ENCODE results near the gene SSC5D. TPM values are rescaled to one million over a fixed set of nuclear protein-coding genes. Genes with fewer than 3 reads are reported as not detected.

Gene SSC5D
- total RNA-seq, 2 experiments from 2014 or later, result 0.42 to 1.3 TPM

GRCh38 chr19:55552206-55552605 lies 64.0 kb downstream of the SSC5D start:
- Histone ChIP-seq H3K36me3 (ENCODE audit: insufficient read depth, low read length) (no peaks in the 10 kb centered on the region), H3K4me1 (ENCODE audit: insufficient read depth, low read length) (no peaks in the 10 kb centered on the region), H3K27ac (ENCODE audit: low read depth in 1 of 2, low read length in 2 of 2) (no peak overlapping the region), H3K9me3 (ENCODE audit: control insufficient read depth in 1 of 2, insufficient read depth in 1 of 2, low read length in 2 of 2) (peaks cover 0 to 3% of the 10 kb centered on the region in 2 experiments), H3K27me3 (ENCODE audit: control insufficient read depth in 1 of 2, insufficient read depth in 2 of 2, low read length in 2 of 2) (peaks cover 5 to 6% of the 10 kb centered on the region in 2 experiments), H3K4me3 (ENCODE audit: low read length) (no peak overlapping the region)
- no peaks in the 10 kb centered on the region for H3K36me3 Mint-ChIP-seq (ENCODE audit: low read depth)
- intact Hi-C loops (cut with DNase I, micrococcal nuclease), result no loop called here
- TF ChIP-seq, protein P1, sequence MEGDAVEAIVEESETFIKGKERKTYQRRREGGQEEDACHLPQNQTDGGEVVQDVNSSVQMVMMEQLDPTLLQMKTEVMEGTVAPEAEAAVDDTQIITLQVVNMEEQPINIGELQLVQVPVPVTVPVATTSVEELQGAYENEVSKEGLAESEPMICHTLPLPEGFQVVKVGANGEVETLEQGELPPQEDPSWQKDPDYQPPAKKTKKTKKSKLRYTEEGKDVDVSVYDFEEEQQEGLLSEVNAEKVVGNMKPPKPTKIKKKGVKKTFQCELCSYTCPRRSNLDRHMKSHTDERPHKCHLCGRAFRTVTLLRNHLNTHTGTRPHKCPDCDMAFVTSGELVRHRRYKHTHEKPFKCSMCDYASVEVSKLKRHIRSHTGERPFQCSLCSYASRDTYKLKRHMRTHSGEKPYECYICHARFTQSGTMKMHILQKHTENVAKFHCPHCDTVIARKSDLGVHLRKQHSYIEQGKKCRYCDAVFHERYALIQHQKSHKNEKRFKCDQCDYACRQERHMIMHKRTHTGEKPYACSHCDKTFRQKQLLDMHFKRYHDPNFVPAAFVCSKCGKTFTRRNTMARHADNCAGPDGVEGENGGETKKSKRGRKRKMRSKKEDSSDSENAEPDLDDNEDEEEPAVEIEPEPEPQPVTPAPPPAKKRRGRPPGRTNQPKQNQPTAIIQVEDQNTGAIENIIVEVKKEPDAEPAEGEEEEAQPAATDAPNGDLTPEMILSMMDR (IDR thresholded peaks at IDR 0.05), result no peak
- H3K4me1 Mint-ChIP-seq (ENCODE audit: low read depth), result no peaks in the 10 kb centered on the region
- ChIA-PET CTCF (no interaction called here), POLR2A (no interaction called here)
- no peak overlapping the region for H3K27ac Mint-ChIP-seq
- ATAC-seq (ENCODE audit: poor library complexity) (no peak), DNase-seq (no peak)
- no peak overlapping the region for H3K4me3 Mint-ChIP-seq
- no peaks in the 10 kb centered on the region for H3K9me3 Mint-ChIP-seq
- peaks cover 21% of the 10 kb centered on the region for H3K27me3 Mint-ChIP-seq

GRCh38 chr19:55552620-55553019 lies 64.4 kb downstream of the SSC5D start:
- H3K27ac Mint-ChIP-seq, result no peak overlapping the region

DNA sequence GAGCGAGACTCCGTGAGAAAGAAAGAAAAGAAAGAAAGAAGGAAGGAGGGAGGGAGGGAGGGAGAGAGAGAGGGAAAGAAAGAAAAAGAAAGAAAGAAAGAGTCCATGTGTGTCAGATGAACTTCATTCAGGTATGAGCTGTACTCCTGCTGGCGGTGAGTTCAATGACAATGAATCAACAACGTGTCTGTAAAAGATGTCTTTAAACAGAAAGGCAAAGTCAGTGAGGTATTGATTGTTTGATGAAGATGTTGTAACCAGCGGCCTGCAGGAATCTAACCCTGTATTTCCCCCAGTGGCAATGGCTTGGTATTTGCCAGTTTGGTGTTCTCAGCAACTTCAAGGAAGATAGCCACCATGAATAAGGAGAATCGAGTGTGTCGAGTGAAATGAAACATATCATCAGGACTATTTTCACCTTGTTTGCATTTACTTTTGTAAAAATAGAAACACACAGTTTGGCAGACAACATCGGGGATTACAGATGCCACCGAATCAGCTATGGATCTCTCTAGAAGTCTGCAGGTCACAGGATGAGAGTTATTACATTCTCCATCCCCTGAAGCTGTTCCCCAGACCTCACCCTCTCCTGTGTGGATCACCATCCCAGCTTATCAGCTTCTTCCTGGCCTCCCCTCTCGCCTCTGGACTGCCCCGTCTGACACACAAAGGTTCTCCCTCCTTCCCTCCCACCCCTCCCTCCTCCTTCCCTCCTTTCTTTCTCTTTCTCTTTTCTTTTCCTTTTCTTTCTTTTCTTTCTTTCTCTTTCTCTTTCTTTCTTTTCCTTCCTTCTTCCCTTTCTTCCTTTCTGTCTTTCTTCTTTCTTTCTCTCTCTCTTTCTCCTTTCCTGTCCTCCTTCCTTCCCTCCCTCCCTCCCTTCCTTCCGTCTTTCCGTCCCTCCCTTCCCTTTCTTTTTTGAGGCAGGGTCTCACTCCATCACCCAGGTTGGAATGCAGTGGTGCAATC lies 65.3 kb downstream of the SSC5D start:
- H3K36me3 ChIP-seq (ENCODE audit: insufficient read depth, low read length), result no peaks in the 10 kb centered on the region
- no peaks in the 10 kb centered on the region for H3K4me1 ChIP-seq (ENCODE audit: insufficient read depth, low read length)
- TF ChIP-seq, protein P1 (IDR thresholded peaks at IDR 0.05), result no peak
- ATAC-seq (ENCODE audit: poor library complexity), result no peak
- ChIA-PET CTCF (no interaction called here), POLR2A (no interaction called here)
- Mint-ChIP-seq H3K4me3 (no peak overlapping the region), H3K4me1 (ENCODE audit: low read depth) (no peaks in the 10 kb centered on the region), H3K27ac (no peak overlapping the region), H3K27me3 (peaks cover 11% of the 10 kb centered on the region), H3K36me3 (ENCODE audit: low read depth) (no peaks in the 10 kb centered on the region), H3K9me3 (no peaks in the 10 kb centered on the region)
- DNase-seq, result no peak
- no peaks in the 10 kb centered on the region for H3K9me3 ChIP-seq (ENCODE audit: control insufficient read depth in 1 of 2, insufficient read depth in 1 of 2, low read length in 2 of 2)
- H3K4me3 ChIP-seq (ENCODE audit: low read length), result no peak overlapping the region
- H3K27me3 ChIP-seq (ENCODE audit: control insufficient read depth in 1 of 2, insufficient read depth in 2 of 2, low read length in 2 of 2), result peaks cover 3 to 6% of the 10 kb centered on the region in 2 experiments
- H3K27ac ChIP-seq (ENCODE audit: low read depth in 1 of 2, low read length in 2 of 2), result no peak overlapping the region
- intact Hi-C loops (cut with DNase I, micrococcal nuclease), result no loop called here

More at GRCh38 chr19:55552620-55553019, 64.4 kb downstream of the SSC5D start:
- intact Hi-C loops (cut with DNase I, micrococcal nuclease), result no loop called here
- ChIA-PET POLR2A (no interaction called here), CTCF (no interaction called here)
- H3K4me3 ChIP-seq (ENCODE audit: low read length), result no peak overlapping the region
- H3K9me3 Mint-ChIP-seq, result no peaks in the 10 kb centered on the region
- H3K27ac ChIP-seq (ENCODE audit: low read depth in 1 of 2, low read length in 2 of 2), result no peak overlapping the region
- H3K27me3 ChIP-seq (ENCODE audit: control insufficient read depth in 1 of 2, insufficient read depth in 2 of 2, low read length in 2 of 2), result peaks cover 3 to 6% of the 10 kb centered on the region in 2 experiments
- no peak for DNase-seq
- H3K4me3 Mint-ChIP-seq, result no peak overlapping the region
- no peaks in the 10 kb centered on the region for H3K4me1 ChIP-seq (ENCODE audit: insufficient read depth, low read length)
- H3K4me1 Mint-ChIP-seq (ENCODE audit: low read depth), result no peaks in the 10 kb centered on the region
- ATAC-seq (ENCODE audit: poor library complexity), result no peak
- no peaks in the 10 kb centered on the region for H3K36me3 ChIP-seq (ENCODE audit: insufficient read depth, low read length)
- no peaks in the 10 kb centered on the region for H3K9me3 ChIP-seq (ENCODE audit: control insufficient read depth in 1 of 2, insufficient read depth in 1 of 2, low read length in 2 of 2)
- peaks cover 17% of the 10 kb centered on the region for H3K27me3 Mint-ChIP-seq
- TF ChIP-seq, protein P1 (IDR thresholded peaks at IDR 0.05), result no peak
- H3K36me3 Mint-ChIP-seq (ENCODE audit: low read depth), result no peaks in the 10 kb centered on the region

Measured in CD4-positive, alpha-beta T cell (primary cell).